GM12878 (cell line): ENCODE measurements around the gene SMAD9.

Experiments used
- GABPA ChIP-seq: IDR thresholded peaks from 2 replicates; pipeline ENCODE4 v1.6.1; 2014; ENCODE audit warnings: antibody characterized with exemption, low read depth, mild to moderate bottlenecking, inconsistent platforms
- MXI1 ChIP-seq: fragments of 150-350 bp; IDR thresholded peaks from 2 replicates; pipeline ENCODE4 v1.6.1; 2011; ENCODE audit warnings: low read depth, mild to moderate bottlenecking, inconsistent platforms, low read length, improper control_type of control experiment
- NR2C2 ChIP-seq: IDR thresholded peaks from 2 replicates; pipeline ENCODE4 v1.6.1; 2011; ENCODE audit warnings: borderline replicate concordance, low read depth; ENCODE audit not compliant: control insufficient read depth, insufficient read length

- TF ChIP-seq MXI1, result no peak
- TF ChIP-seq GABPA, result no peak
- no peak for TF ChIP-seq NR2C2
These were observed 2.7 kb downstream of the SMAD9 start for GRCh38 chr13:36917311-36917710.
